HepG2 (cell line): ENCODE measurements around the gene CD300A. TPM values are rescaled to one million over a fixed set of nuclear protein-coding genes. Genes with fewer than 3 reads are reported as not detected.

Source experiments
- CAMTA2 ChIP-seq: sonication (generic); formaldehyde crosslinking; IDR thresholded peaks from 2 replicates; pipeline ENCODE4 v1.4.0; 2020; ENCODE audit warnings: mild to moderate bottlenecking, missing genetic modification reagents, borderline replicate concordance
- CSRNP1 ChIP-seq: sonication (generic); formaldehyde crosslinking; IDR thresholded peaks from 2 replicates; pipeline ENCODE4 v1.8.1; 2023; ENCODE audit warnings: mild to moderate bottlenecking, missing genetic modification reagents
- FOXM1 ChIP-seq: sonication (generic); formaldehyde crosslinking; IDR thresholded peaks from 2 replicates; pipeline ENCODE4 v1.5.0; 2020; ENCODE audit warnings: missing genetic modification reagents
- HDAC1 ChIP-seq: sonication (generic); formaldehyde crosslinking; IDR thresholded peaks from 2 replicates; pipeline ENCODE4 v1.5.1; 2020; ENCODE audit warnings: mild to moderate bottlenecking, missing genetic modification reagents
- HHEX ChIP-seq: IDR thresholded peaks from 2 replicates; pipeline ENCODE4 v1.6.1; 2016; ENCODE audit warnings: control low read depth
- NFE2L2 ChIP-seq: fragments of 150-350 bp; IDR thresholded peaks from 2 replicates; pipeline ENCODE4 v1.6.1; 2014; ENCODE audit warnings: low read length
- NFKB2 ChIP-seq: sonication (generic); formaldehyde crosslinking; IDR thresholded peaks from 2 replicates; pipeline ENCODE4 v1.4.0; 2020; ENCODE audit warnings: missing genetic modification reagents, borderline replicate concordance
- TBX2 ChIP-seq: sonication (generic); formaldehyde crosslinking; IDR thresholded peaks from 2 replicates; pipeline ENCODE4 v1.5.0; 2020; ENCODE audit warnings: missing genetic modification reagents, mild to moderate bottlenecking, borderline replicate concordance
- THYN1 ChIP-seq: sonication (generic); formaldehyde crosslinking; IDR thresholded peaks from 2 replicates; pipeline ENCODE4 v1.8.1; 2023; ENCODE audit warnings: low read depth, mild to moderate bottlenecking, moderate library complexity, missing genetic modification reagents, borderline replicate concordance
- ZFP82 ChIP-seq: sonication (generic); formaldehyde crosslinking; IDR thresholded peaks from 2 replicates; pipeline ENCODE4 v1.5.1; 2020; ENCODE audit warnings: mild to moderate bottlenecking, missing genetic modification reagents, borderline replicate concordance
- ZFP90 ChIP-seq: sonication (generic); formaldehyde crosslinking; IDR thresholded peaks from 2 replicates; pipeline ENCODE4 v1.8.0; 2022; ENCODE audit warnings: missing genetic modification reagents, mild to moderate bottlenecking, inconsistent platforms, borderline replicate concordance
- ZNF263 ChIP-seq: sonication (generic); formaldehyde crosslinking; IDR thresholded peaks from 2 replicates; pipeline ENCODE4 v1.4.0; 2020; ENCODE audit warnings: missing genetic modification reagents
- ZNF317 ChIP-seq: sonication (generic); formaldehyde crosslinking; IDR thresholded peaks from 2 replicates; pipeline ENCODE4 v1.5.0; 2020; ENCODE audit warnings: mild to moderate bottlenecking, missing genetic modification reagents
- ZNF343 ChIP-seq: sonication (generic); formaldehyde crosslinking; IDR thresholded peaks from 2 replicates; pipeline ENCODE4 v1.4.0; 2020; ENCODE audit warnings: mild to moderate bottlenecking, missing genetic modification reagents
- ZNF563 ChIP-seq: sonication (generic); formaldehyde crosslinking; IDR thresholded peaks from 2 replicates; pipeline ENCODE4 v1.8.0; 2022; ENCODE audit warnings: mild to moderate bottlenecking, moderate library complexity, missing genetic modification reagents
- polyA plus RNA-seq, 8 experiments: library from polyadenylated mRNA; depleted of rRNA in 3 of 8; stranded (reverse) in 7 of 8; unstranded in 1 of 8; fragments of >200 nt; fragmentation: Illumina TruSeq in 4 of 8; extraction: Trizol in 4 of 8; gene quantifications; 2 replicates each; pipeline versions ENCODE4 v1.2.1 to v1.2.3, GENCODE V29; 2011 to 2016; ENCODE audit warnings: low read depth in 4 of 8, missing spikeins in 1 of 8, mixed read lengths in 1 of 8; ENCODE audit not compliant: insufficient read depth in 1 of 8
- total RNA-seq, 5 experiments: library from RNA; depleted of rRNA; stranded (reverse); fragments of >200 nt; fragmentation: Illumina TruSeq; extraction: Trizol; gene quantifications; 2 replicates each; pipeline ENCODE4 v1.2.3, GENCODE V29; 2016; ENCODE audit warnings: low read depth in 1 of 5
- TF ChIP-seq, protein P1 (sequence below), 2 experiments: sonication (generic) in 1 of 2; formaldehyde crosslinking in 1 of 2; IDR thresholded peaks; 2 replicates each; pipeline versions ENCODE4 v1.6.1 to v1.9.0; 2014 to 2022; ENCODE audit warnings: antibody characterized with exemption in 1 of 2, borderline replicate concordance in 1 of 2, inconsistent platforms in 1 of 2, low read depth in 1 of 2, missing genetic modification reagents in 1 of 2
- TF ChIP-seq, protein P2 (sequence below): sonication (generic); formaldehyde crosslinking; IDR thresholded peaks from 2 replicates; pipeline ENCODE4 v1.9.0; 2021; ENCODE audit warnings: missing genetic modification reagents, mild to moderate bottlenecking, borderline replicate concordance
- TF ChIP-seq, protein P3 (sequence below): sonication (generic); formaldehyde crosslinking; conservative IDR thresholded peaks from 2 replicates; pipeline ENCODE4 v1.8.1; 2023; ENCODE audit warnings: missing genetic modification reagents

Gene CD300A
- total and polyA plus RNA-seq, 2 of the 13 experiments (the other 11 are each of a cell fraction or from before 2014, with no cell fraction given): not detected

GRCh38 chr17:74443516-74444296 lies 22.7 kb upstream of the CD300A start (continued):
- TF ChIP-seq, protein P1, sequence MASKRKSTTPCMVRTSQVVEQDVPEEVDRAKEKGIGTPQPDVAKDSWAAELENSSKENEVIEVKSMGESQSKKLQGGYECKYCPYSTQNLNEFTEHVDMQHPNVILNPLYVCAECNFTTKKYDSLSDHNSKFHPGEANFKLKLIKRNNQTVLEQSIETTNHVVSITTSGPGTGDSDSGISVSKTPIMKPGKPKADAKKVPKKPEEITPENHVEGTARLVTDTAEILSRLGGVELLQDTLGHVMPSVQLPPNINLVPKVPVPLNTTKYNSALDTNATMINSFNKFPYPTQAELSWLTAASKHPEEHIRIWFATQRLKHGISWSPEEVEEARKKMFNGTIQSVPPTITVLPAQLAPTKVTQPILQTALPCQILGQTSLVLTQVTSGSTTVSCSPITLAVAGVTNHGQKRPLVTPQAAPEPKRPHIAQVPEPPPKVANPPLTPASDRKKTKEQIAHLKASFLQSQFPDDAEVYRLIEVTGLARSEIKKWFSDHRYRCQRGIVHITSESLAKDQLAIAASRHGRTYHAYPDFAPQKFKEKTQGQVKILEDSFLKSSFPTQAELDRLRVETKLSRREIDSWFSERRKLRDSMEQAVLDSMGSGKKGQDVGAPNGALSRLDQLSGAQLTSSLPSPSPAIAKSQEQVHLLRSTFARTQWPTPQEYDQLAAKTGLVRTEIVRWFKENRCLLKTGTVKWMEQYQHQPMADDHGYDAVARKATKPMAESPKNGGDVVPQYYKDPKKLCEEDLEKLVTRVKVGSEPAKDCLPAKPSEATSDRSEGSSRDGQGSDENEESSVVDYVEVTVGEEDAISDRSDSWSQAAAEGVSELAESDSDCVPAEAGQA (IDR thresholded peaks at IDR 0.05; ENCODE audit: low read depth): no peak
- TF ChIP-seq, protein P1 (CRISPR knock-in tag; IDR thresholded peaks at IDR 0.05; ENCODE audit: borderline replicate concordance): no peak
- TF ChIP-seq CSRNP1 (0 out of 2 replicates have a peak, but pooled peaks have one; percentile 50), NFE2L2 (no peak), ZFP90 (0 out of 2 replicates have a peak, but pooled peaks have one; percentile 3), ZNF263 (0 out of 2 replicates have a peak, but pooled peaks have one; percentile 2), HHEX (CRISPR knock-in tag) (no peak), CAMTA2 (CRISPR knock-in tag) (peak; percentile 77; the same call in 1 of the 2 replicates), ZNF343 (CRISPR knock-in tag) (no peak), HDAC1 (CRISPR knock-in tag) (peak; percentile 14; the same call in 1 of the 2 replicates), FOXM1 (CRISPR knock-in tag) (no peak), ZFP82 (CRISPR knock-in tag) (peak; percentile 76; the same call in 1 of the 2 replicates), TBX2 (CRISPR knock-in tag) (0 out of 2 replicates have a peak, but pooled peaks have one; percentile 16), ZNF317 (CRISPR knock-in tag) (no peak; the same call in 1 of the 2 replicates), THYN1 (CRISPR knock-in tag) (no peak), NFKB2 (peak; percentile 14; the same call in 1 of the 2 replicates), ZNF563 (CRISPR knock-in tag) (peak; percentile 59; the same call in 1 of the 2 replicates)
- TF ChIP-seq, protein P2, sequence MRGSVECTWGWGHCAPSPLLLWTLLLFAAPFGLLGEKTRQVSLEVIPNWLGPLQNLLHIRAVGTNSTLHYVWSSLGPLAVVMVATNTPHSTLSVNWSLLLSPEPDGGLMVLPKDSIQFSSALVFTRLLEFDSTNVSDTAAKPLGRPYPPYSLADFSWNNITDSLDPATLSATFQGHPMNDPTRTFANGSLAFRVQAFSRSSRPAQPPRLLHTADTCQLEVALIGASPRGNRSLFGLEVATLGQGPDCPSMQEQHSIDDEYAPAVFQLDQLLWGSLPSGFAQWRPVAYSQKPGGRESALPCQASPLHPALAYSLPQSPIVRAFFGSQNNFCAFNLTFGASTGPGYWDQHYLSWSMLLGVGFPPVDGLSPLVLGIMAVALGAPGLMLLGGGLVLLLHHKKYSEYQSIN (CRISPR knock-in tag): no peak
- TF ChIP-seq, protein P3, sequence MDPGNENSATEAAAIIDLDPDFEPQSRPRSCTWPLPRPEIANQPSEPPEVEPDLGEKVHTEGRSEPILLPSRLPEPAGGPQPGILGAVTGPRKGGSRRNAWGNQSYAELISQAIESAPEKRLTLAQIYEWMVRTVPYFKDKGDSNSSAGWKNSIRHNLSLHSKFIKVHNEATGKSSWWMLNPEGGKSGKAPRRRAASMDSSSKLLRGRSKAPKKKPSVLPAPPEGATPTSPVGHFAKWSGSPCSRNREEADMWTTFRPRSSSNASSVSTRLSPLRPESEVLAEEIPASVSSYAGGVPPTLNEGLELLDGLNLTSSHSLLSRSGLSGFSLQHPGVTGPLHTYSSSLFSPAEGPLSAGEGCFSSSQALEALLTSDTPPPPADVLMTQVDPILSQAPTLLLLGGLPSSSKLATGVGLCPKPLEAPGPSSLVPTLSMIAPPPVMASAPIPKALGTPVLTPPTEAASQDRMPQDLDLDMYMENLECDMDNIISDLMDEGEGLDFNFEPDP (CRISPR knock-in tag): 0 out of 2 replicates have a peak, but pooled peaks have one; percentile 22
